ENCODE data around the gene ADGRE1.

The ADGRE1 gene

DNA sequence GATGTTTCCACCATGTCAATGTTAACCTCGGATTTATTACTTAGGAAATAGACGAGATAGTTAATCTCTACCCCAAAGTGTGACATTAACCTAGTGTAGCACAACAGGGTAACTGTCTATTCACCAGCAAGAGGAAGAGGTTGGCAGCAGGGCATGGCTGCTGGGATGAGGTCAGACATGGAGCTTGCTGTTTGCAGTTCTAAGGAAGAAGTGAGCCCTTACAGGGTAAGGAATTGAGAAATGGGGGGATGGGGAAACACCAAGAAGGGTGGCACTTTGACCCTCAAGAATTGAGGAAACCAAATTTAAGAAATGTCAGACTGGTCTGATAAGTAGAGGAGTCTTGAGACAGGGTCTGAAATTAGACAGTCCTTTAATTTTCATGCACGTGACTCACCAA lies 71.4 kb downstream of the ADGRE1 start:
- no peak for DNase-seq

DNA sequence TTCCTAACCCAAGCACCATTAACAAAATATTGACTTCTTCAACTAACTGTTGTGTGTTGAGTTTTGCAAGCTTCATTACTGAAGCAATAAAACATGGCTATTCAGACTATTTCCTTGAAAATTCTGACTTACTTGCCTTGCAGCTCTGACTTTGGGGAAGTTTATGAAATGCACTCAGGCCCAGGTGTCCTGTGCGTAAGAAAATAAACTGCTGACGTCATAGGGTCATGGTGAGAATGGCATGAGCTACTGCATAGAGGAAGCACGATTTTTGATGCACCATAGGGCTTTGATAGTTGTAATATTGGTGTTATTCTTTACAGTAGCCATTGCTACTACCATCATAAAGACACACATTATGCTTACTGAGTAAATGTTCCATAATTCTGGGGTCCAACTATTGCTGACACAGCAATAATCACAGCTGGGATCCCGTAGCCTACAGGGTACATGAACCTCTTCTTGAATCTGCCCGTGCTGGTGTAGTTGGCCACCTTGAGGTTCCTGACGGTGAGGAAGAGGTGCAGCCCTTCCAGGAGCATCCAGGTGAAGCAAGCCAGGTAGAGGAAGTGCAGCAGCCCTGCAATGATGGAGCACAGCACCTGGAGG lies 76.0 kb downstream of the ADGRE1 start:
- no peak for DNase-seq

DNA sequence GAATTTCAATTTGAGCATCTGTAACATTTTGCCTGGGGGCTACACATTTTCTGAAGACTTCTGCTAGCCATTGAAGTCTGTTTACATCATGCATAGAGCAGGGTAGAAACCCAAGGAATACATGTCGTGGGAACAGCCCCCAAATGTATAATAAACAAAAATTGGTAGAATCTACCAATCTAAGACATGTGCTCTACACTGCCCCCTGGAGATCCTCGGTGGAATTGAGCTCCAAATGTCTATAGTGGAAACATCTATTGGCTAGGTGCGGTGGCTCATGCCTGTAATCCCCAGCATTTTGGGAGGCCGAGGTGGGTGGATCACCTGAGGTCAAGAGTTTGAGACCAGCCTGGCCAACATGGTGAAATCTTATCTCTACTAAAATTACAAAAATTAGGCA lies 76.6 kb downstream of the ADGRE1 start:
- DNase-seq, result no peak

DNA sequence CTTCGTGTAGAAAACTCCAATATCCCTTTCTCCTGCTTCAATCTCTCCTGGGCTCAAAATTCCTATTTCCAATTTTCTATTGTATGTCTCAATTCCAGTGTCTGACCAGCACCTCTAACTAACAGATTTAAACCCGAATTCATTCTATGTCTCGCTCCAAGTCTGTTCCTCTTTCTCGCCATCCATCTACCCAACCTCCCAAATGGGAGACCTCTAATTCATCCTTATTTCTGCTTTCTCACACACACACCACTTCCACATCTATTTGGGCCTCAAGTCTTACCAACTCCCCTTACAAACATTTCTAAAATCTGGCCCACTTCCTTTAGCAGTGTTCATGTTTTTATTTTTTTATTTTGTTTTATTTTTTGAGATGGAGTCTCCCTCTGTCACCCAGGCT lies 80.6 kb downstream of the ADGRE1 start:
- DNase-seq, result no peak

DNA sequence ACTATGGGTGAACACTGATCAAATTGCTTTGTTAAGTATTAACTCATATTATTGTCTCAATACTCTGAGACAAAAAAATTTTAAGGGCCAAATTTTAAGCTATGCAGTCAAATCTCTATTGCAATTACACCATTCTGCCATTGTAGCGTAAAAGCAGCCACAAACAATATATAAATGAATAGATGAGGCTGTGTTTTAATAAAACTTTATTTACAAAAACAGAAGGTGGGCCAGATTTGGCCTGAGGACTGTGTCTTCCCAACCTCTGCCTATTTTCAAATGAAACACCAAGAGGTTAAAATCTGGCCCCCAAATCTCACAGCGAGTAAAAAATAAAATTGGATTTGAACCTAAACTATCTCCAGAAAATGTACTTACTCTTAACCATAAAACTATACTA lies 82.1 kb downstream of the ADGRE1 start:
- DNase-seq, result no peak

DNA sequence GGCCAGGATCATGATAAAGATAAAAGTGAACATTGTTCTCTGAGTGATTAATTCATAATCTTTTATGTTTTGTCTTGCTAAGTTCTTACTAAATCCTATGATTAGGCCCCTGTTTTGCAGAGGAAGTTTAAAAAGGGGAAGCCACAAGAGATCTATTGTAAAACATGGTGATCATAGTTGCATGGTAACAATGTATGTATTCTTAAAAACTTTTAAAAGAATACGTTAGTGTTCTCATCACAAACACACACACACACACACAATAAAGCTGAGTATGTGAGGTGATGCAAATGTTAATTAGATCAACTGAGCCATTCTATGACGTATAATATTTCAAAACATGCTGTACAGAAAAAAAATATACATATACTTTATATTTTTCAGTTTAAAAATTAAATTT lies 82.6 kb downstream of the ADGRE1 start:
- DNase-seq, result no peak

DNA sequence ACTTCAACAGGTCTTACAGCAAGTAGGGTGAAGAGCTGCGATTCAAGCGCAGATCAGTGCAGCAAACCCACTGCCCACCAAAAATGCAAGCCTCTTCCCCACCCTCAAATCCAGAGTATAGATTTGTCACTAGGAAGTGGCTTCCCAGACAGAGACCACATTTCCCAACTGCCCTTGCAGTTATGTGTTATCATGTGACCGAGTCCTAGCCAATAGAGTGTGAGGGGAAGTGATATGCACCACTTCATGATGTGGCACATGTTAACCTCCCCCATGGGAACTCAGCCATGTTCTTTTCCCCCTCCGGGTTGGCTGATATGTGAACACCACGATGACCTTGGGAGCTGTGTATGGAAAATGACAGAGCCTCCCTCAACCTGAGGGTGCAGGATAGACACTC lies 83.1 kb downstream of the ADGRE1 start:
- no peak for DNase-seq

DNA sequence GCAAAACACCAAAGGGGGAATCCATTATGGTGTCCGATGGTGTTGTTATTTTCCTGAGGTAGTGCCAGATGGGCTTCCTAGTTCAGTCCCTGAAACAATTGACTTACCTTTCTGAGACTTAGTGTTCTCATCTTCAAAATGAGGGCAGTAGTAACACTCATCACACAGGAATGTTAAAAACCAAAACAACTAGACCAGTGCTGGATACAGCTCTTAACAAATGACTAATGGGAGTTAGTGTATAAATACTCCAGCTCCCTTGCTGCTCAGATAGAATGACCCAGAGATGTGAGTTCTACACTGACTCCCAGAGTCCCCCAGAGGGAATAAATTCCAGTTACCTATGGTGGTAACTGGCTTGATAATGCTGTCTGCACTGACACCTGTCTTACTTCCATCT lies 84.0 kb downstream of the ADGRE1 start:
- no peak for DNase-seq

DNA sequence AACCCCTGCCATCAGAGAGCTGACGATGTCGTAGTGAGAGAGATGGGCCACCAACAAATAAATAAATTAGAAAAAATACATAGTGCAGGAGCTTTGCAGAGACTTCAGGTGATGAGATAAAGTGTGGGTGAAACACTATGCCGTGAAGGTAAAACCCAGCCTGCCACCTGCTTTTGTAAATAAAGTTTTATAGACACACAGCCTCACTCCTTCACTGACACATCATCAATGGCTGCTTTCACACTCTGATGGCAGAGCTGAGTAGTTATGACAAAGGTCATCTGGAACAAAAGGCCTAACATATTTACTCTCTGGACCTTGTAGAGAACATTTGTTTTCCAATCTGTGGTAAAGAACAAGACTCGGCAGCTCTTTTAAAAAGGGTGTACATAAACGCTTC lies 88.8 kb downstream of the ADGRE1 start:
- DNase-seq, result no peak

DNA sequence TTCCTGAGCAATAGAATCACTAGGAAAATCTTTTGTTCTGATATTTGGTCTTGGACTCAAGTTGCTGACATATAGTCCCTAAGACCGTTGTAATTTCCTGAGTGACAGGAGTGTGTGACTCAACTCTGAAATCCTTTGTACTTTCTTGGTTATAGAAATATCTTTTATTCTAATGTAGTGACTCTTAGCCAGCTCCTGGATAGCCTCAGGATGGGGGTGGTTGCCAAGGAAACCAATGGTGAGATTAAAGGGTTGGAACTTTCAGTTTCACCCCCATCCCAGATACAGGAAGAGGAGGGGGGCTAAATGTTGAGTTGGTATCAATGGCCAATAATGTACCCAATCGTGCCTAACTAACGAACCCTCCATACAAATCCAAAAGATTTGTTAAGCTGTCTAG lies 92.0 kb downstream of the ADGRE1 start:
- DNase-seq, result no peak

DNA sequence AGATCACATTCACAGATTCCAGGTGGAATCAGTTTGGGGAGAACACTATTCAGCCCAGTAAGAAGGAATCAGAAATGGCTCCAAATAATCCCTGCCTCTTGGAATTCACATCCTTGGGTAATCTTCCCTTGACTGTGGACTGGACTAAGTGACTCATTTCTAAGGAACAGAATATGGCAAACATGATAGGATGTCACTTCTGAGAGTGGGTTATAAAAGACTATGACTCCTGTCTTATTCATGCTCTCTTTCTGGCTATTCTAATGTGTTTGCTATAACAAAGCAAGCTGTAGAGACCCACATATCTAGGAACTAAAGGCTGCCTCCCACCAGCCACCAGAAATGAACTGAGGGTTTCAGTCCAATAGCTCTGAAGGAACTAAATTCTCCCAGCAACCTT lies 96.1 kb downstream of the ADGRE1 start:
- DNase-seq, result no peak

DNA sequence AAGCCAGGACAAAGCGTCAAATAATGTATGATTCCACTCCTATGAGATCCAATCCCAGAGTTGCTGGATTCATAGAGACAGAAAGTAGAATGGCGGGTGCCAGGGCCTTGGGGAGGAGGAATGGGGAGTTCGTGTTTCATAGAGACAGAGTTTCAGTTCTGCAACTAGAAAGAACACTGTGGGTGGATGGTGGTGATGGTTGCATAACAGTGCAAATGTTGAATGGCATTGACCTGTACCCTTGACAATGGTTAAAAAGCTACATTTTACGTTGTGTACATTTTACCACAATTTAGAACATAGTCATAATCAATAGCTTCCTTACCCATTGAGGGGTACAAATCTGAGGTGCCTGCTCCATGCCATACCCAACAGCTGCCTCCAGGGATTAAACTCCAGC lies 100.5 kb downstream of the ADGRE1 start:
- no peak for DNase-seq

DNA sequence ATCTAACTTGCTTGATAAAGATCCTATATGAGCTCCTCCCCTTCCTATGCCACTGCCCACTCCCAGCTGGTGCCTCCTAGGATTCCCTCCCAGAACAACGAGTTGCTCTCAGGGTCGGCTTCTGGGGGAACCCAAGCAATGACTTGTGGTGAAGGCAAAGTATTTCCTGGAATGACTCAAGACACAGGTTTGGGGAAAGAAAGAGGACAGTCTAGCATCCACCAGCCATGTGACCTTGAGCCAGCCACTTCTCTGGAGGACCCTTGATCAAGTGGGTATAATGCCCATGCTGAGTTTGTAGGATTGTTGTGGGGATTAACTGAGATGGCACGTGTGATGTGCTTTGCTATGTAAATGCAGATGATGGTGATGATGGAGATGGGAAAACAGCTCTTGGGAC lies 100.9 kb downstream of the ADGRE1 start:
- no peak for DNase-seq
